GM12878 (cell line): Measurements from ENCODE around the gene C16orf87. TPM values are rescaled to one million over a fixed set of nuclear protein-coding genes. Genes with fewer than 3 reads are reported as not detected.
A peak's percentile ranks its signal among the peaks of the same experiment; 100 is the strongest.

Experiments used
- ATF7 ChIP-seq: fragments of 450-650 bp; IDR thresholded peaks from 2 replicates; pipeline ENCODE4 v1.6.1; 2016; ENCODE audit warnings: low read depth, mild to moderate bottlenecking
- CREM ChIP-seq: IDR thresholded peaks from 2 replicates; pipeline ENCODE4 v1.6.1; 2014; ENCODE audit warnings: antibody characterized with exemption, low read depth
- IKZF1 ChIP-seq: fragments of 450-650 bp; conservative IDR thresholded peaks from 2 replicates; pipeline ENCODE4 v1.6.1; 2017; ENCODE audit warnings: antibody characterized with exemption, mild to moderate bottlenecking
- KLF5 ChIP-seq: fragments of 450-650 bp; IDR thresholded peaks from 2 replicates; pipeline ENCODE4 v1.6.1; 2014; ENCODE audit warnings: mild to moderate bottlenecking; ENCODE audit not compliant: partially characterized antibody
- MEF2B ChIP-seq: fragments of 450-650 bp; IDR thresholded peaks from 2 replicates; pipeline ENCODE4 v1.6.1; 2018; ENCODE audit warnings: mild to moderate bottlenecking, moderate library complexity; ENCODE audit not compliant: partially characterized antibody, poor library complexity, severe bottlenecking
- MTA2 ChIP-seq: fragments of 450-650 bp; IDR thresholded peaks from 2 replicates; pipeline ENCODE4 v1.6.1; 2016; ENCODE audit warnings: low read depth, mild to moderate bottlenecking, moderate library complexity
- NBN ChIP-seq: fragments of 450-650 bp; IDR thresholded peaks from 2 replicates; pipeline ENCODE4 v1.6.1; 2016
- NFYB ChIP-seq: IDR thresholded peaks from 2 replicates; pipeline ENCODE4 v1.6.1; 2011; ENCODE audit warnings: low read depth, mild to moderate bottlenecking, low read length, improper control_type of control experiment, moderate library complexity; ENCODE audit not compliant: insufficient read depth
- POLR2A ChIP-seq: IDR thresholded peaks from 2 replicates; pipeline ENCODE4 v1.6.1; 2011; ENCODE audit warnings: low read depth, mild to moderate bottlenecking, low read length
- POLR2AphosphoS2 ChIP-seq: IDR thresholded peaks from 2 replicates; pipeline ENCODE4 v1.6.1; 2011; ENCODE audit warnings: low read depth, mild to moderate bottlenecking, low read length, improper control_type of control experiment, moderate library complexity
- RAD21 ChIP-seq: IDR thresholded peaks from 2 replicates; pipeline ENCODE4 v1.6.1; 2011; ENCODE audit warnings: mild to moderate bottlenecking, low read depth, low read length, moderate library complexity; ENCODE audit not compliant: insufficient read depth
- RAD51 ChIP-seq: fragments of 450-650 bp; IDR thresholded peaks from 2 replicates; pipeline ENCODE4 v1.6.1; 2016; ENCODE audit warnings: moderate library complexity, mild to moderate bottlenecking, inconsistent platforms
- RELA ChIP-seq: fragments of 450-650 bp; IDR thresholded peaks from 2 replicates; pipeline ENCODE4 v1.8.0; 2014; ENCODE audit warnings: borderline replicate concordance; ENCODE audit not compliant: partially characterized antibody
- SRF ChIP-seq, 2 experiments: IDR thresholded peaks; 2 replicates each; pipeline ENCODE4 v1.6.1; 2011; ENCODE audit warnings: low read depth in 2 of 2, low read length in 2 of 2, mild to moderate bottlenecking in 1 of 2, moderate library complexity in 1 of 2
- TCF3 ChIP-seq: IDR thresholded peaks from 2 replicates; pipeline ENCODE4 v1.6.1; 2012; ENCODE audit warnings: low read depth, mild to moderate bottlenecking, low read length, borderline replicate concordance; ENCODE audit not compliant: insufficient read depth
- ZNF622 ChIP-seq: fragments of 450-650 bp; IDR thresholded peaks from 2 replicates; pipeline ENCODE4 v1.6.1; 2017; ENCODE audit warnings: mild to moderate bottlenecking, inconsistent platforms
- polyA plus RNA-seq, 11 experiments: library from polyadenylated mRNA; depleted of rRNA in 4 of 11; unstranded in 6 of 11; stranded (reverse) in 5 of 11; fragments of >200 nt; fragmentation: Nextera tagmentation in 4 of 11; fragmentation: Illumina TruSeq in 1 of 11; extraction: Ambion mirVana in 4 of 11; extraction: Trizol in 1 of 11; gene quantifications; 1 replicate in 1 of 11; 2 replicates in 10 of 11; pipeline versions ENCODE4 v1.2.1 to v1.2.3, GENCODE V29; 2011 to 2016; ENCODE audit warnings: inconsistent platforms in 2 of 11, missing spikeins in 2 of 11, low read depth in 1 of 11
- total RNA-seq, 4 experiments: library from RNA; depleted of rRNA in 3 of 4; stranded (reverse); fragments of >200 nt in 3 of 4; fragmentation: Illumina TruSeq in 1 of 4; extraction: Trizol in 1 of 4; gene quantifications; 2 replicates each; pipeline versions ENCODE4 v1.2.1 to v1.2.3, GENCODE V29; 2013 to 2021
- TF ChIP-seq, protein P1 (sequence below), 3 experiments: IDR thresholded peaks in 2 of 3; conservative IDR thresholded peaks in 1 of 3; 2 replicates each; pipeline ENCODE4 v1.5.1; 2011; ENCODE audit warnings: low read depth in 3 of 3, low read length in 3 of 3, mild to moderate bottlenecking in 3 of 3, control low read depth in 2 of 3, moderate library complexity in 2 of 3, inconsistent platforms in 1 of 3, mixed read lengths in 1 of 3; ENCODE audit not compliant: control insufficient read depth in 2 of 3, insufficient read depth in 1 of 3; ENCODE audit errors: extremely low read depth in 1 of 3
- TF ChIP-seq, protein P2 (sequence below): IDR thresholded peaks from 2 replicates; pipeline ENCODE4 v1.6.1; 2011; ENCODE audit warnings: borderline replicate concordance, low read depth, mild to moderate bottlenecking, moderate library complexity, mixed read lengths, low read length; ENCODE audit not compliant: insufficient read depth; ENCODE audit errors: extremely low read length
- TF ChIP-seq, protein P3 (sequence below): fragments of 450-650 bp; formaldehyde crosslinking; IDR thresholded peaks from 2 replicates; pipeline ENCODE4 v1.4.0; 2022; ENCODE audit warnings: mild to moderate bottlenecking, moderate library complexity
- TF ChIP-seq, protein P4 (sequence below): IDR thresholded peaks from 2 replicates; pipeline ENCODE4 v1.6.1; 2011; ENCODE audit warnings: low read depth, low read length, improper control_type of control experiment, borderline replicate concordance

The C16orf87 gene
- total and polyA plus RNA-seq, 10 of the 15 experiments (the other 5 are each of a cell fraction or from before 2014, with no cell fraction given): 18.4 to 72.6 (median 31.0) TPM

DNA sequence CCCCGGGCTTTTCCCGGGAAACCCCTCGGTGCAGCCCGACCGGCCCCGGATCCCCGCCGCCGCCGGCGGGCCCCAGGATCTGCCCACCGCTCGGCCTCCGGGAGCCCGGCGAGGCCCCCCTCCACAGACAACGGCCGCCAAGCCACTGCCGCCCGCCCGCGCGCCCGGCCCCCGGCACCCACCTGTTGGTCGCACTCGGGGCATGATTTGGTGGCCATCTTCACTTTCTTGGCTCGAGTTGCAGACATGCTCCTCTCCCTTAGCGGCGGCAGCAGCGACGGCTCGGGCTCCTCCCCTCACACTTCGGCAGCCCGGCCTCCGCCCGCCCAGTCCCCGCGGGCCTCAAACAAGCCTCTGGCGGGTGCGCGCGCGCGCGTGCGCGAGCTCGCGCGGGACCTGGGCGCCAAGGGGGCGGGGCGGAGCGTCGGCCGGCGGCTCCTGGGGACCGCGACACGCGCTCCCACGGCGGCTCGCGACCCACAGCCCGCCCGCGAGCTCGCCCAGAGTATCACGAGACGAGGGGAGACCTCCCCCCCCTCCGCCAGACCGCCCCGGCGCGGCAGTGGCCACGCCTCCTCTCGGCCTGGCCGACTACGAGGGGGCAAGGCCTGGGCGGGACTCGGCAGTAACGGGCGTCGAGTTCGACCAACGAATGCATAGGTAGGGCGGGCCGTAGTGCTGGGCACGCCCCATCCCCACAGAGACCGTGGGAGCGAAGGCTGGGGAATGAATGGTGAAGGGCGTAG, at the start of gene C16orf87 (continued):
- TF ChIP-seq CREM: peak; percentile 37; the same call in 1 of the 2 replicates
- TF ChIP-seq ATF7: no peak
- TF ChIP-seq ZNF622: no peak
- no peak for TF ChIP-seq SRF (IDR thresholded peaks at IDR 0.05; ENCODE audit: low read depth in 2 of 2, low read length in 2 of 2)
- TF ChIP-seq RAD51: no peak
- TF ChIP-seq POLR2A: peak; percentile 81
- 0 out of 2 replicates have a peak, but pooled peaks have one; percentile 36 for TF ChIP-seq POLR2AphosphoS2
- TF ChIP-seq KLF5: no peak
- TF ChIP-seq, protein P1, sequence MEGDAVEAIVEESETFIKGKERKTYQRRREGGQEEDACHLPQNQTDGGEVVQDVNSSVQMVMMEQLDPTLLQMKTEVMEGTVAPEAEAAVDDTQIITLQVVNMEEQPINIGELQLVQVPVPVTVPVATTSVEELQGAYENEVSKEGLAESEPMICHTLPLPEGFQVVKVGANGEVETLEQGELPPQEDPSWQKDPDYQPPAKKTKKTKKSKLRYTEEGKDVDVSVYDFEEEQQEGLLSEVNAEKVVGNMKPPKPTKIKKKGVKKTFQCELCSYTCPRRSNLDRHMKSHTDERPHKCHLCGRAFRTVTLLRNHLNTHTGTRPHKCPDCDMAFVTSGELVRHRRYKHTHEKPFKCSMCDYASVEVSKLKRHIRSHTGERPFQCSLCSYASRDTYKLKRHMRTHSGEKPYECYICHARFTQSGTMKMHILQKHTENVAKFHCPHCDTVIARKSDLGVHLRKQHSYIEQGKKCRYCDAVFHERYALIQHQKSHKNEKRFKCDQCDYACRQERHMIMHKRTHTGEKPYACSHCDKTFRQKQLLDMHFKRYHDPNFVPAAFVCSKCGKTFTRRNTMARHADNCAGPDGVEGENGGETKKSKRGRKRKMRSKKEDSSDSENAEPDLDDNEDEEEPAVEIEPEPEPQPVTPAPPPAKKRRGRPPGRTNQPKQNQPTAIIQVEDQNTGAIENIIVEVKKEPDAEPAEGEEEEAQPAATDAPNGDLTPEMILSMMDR (IDR thresholded peaks at IDR 0.05 in 2 of 3, conservative IDR thresholded peaks at IDR 0.05 in 1 of 3; ENCODE audit: control insufficient read depth in 2 of 3, extremely low read depth in 1 of 3, insufficient read depth in 1 of 3, low read depth in 3 of 3, low read length in 3 of 3): no peak
- no peak for TF ChIP-seq NFYB
- TF ChIP-seq RELA: peak; percentile 72
- TF ChIP-seq MEF2B: no peak
- TF ChIP-seq, protein P2, sequence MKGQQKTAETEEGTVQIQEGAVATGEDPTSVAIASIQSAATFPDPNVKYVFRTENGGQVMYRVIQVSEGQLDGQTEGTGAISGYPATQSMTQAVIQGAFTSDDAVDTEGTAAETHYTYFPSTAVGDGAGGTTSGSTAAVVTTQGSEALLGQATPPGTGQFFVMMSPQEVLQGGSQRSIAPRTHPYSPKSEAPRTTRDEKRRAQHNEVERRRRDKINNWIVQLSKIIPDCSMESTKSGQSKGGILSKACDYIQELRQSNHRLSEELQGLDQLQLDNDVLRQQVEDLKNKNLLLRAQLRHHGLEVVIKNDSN: no peak
- no peak for TF ChIP-seq NBN
- no peak for TF ChIP-seq MTA2
- no peak for TF ChIP-seq TCF3
- TF ChIP-seq, protein P3, sequence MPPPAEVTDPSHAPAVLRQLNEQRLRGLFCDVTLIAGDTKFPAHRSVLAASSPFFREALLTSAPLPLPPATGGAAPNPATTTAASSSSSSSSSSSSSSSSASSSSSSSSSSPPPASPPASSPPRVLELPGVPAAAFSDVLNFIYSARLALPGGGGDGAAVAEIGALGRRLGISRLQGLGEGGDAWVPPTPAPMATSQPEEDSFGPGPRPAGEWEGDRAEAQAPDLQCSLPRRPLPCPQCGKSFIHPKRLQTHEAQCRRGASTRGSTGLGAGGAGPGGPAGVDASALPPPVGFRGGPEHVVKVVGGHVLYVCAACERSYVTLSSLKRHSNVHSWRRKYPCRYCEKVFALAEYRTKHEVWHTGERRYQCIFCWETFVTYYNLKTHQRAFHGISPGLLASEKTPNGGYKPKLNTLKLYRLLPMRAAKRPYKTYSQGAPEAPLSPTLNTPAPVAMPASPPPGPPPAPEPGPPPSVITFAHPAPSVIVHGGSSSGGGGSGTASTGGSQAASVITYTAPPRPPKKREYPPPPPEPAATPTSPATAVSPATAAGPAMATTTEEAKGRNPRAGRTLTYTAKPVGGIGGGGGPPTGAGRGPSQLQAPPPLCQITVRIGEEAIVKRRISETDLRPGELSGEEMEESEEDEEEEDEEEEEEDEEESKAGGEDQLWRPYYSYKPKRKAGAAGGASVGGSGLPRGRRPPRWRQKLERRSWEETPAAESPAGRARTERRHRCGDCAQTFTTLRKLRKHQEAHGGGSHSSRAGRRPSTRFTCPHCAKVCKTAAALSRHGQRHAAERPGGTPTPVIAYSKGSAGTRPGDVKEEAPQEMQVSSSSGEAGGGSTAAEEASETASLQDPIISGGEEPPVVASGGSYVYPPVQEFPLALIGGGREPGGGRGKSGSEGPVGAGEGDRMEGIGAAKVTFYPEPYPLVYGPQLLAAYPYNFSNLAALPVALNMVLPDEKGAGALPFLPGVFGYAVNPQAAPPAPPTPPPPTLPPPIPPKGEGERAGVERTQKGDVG (CRISPR knock-in tag): no peak
- TF ChIP-seq RAD21: no peak
- TF ChIP-seq, protein P4, sequence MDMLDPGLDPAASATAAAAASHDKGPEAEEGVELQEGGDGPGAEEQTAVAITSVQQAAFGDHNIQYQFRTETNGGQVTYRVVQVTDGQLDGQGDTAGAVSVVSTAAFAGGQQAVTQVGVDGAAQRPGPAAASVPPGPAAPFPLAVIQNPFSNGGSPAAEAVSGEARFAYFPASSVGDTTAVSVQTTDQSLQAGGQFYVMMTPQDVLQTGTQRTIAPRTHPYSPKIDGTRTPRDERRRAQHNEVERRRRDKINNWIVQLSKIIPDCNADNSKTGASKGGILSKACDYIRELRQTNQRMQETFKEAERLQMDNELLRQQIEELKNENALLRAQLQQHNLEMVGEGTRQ: no peak
- TF ChIP-seq IKZF1: peak; percentile 81
